Keratinocyte (primary cell): ENCODE results near the gene ZBTB17. TPM values are rescaled to one million over a fixed set of nuclear protein-coding genes. Genes with fewer than 3 reads are reported as not detected.

Experiments used
- DNase-seq: peaks from one replicate; pipeline ENCODE4 v3.0.0-alpha.2; 2011; ENCODE audit warnings: low read depth, missing footprints, low spot score
- FAIRE-seq: peaks from 2 replicates; lab custom pipeline; 2011; peaks lifted over from hg19 to GRCh38; lab: Jason Lieb, UNC
- H2AFZ ChIP-seq: 2 replicates; pipeline ENCODE4 v1.6.0; 2012; ENCODE audit warnings: low read length, control low read depth, inconsistent platforms; ENCODE audit not compliant: control insufficient read depth
- H3K27ac ChIP-seq: 2 replicates; pipeline ENCODE4 v1.5.1; 2011; ENCODE audit warnings: low read length; ENCODE audit not compliant: control insufficient read depth, insufficient read depth
- H3K27me3 ChIP-seq: 3 replicates; pipeline ENCODE4 v1.6.0; 2011; ENCODE audit warnings: low read length; ENCODE audit not compliant: control insufficient read depth, insufficient read depth; ENCODE audit errors: extremely low read depth
- H3K36me3 ChIP-seq, 2 experiments: 2 replicates in 1 of 2; 3 replicates in 1 of 2; pipeline ENCODE4 v1.5.1; 2011; ENCODE audit warnings: low read length in 2 of 2, mild to moderate bottlenecking in 1 of 2; ENCODE audit not compliant: control insufficient read depth in 2 of 2, insufficient read depth in 2 of 2; ENCODE audit errors: extremely low read depth in 1 of 2
- H3K4me1 ChIP-seq: 3 replicates; pipeline ENCODE4 v1.5.1; 2011; ENCODE audit warnings: low read length; ENCODE audit not compliant: control insufficient read depth, insufficient read depth; ENCODE audit errors: extremely low read depth
- H3K4me2 ChIP-seq: 3 replicates; pipeline ENCODE4 v1.6.0; 2011; ENCODE audit warnings: low read depth, low read length; ENCODE audit not compliant: control insufficient read depth, insufficient read depth; ENCODE audit errors: extremely low read depth
- H3K4me3 ChIP-seq, 3 experiments: fragments of 200-600 bp in 1 of 3; sonication (generic) in 1 of 3; 2 replicates in 2 of 3; 3 replicates in 1 of 3; pipeline ENCODE4 v1.5.1; 2011 to 2016; ENCODE audit warnings: low read length in 3 of 3, mild to moderate bottlenecking in 3 of 3, control low read depth in 2 of 3, inconsistent platforms in 1 of 3, low read depth in 1 of 3, mixed read lengths in 1 of 3, mixed run types in 1 of 3, moderate library complexity in 1 of 3; ENCODE audit not compliant: control insufficient read depth in 2 of 3, insufficient read depth in 2 of 3; ENCODE audit errors: extremely low read depth in 1 of 3
- H3K79me2 ChIP-seq: 2 replicates; pipeline ENCODE4 v1.6.0; 2012; ENCODE audit warnings: low read length; ENCODE audit not compliant: control insufficient read depth, insufficient read depth
- H3K9ac ChIP-seq: 3 replicates; pipeline ENCODE4 v1.6.0; 2011; ENCODE audit warnings: low read length; ENCODE audit not compliant: control insufficient read depth, insufficient read depth; ENCODE audit errors: extremely low read depth
- H3K9me1 ChIP-seq: 3 replicates; pipeline ENCODE4 v1.6.0; 2011; ENCODE audit warnings: low read length; ENCODE audit not compliant: control insufficient read depth, insufficient read depth; ENCODE audit errors: extremely low read depth
- H3K9me3 ChIP-seq: 2 replicates; pipeline ENCODE4 v1.5.1; 2012; ENCODE audit warnings: low read depth, low read length; ENCODE audit not compliant: control insufficient read depth
- H4K20me1 ChIP-seq: 3 replicates; pipeline ENCODE4 v1.6.0; 2011; ENCODE audit warnings: low read length; ENCODE audit not compliant: control insufficient read depth, insufficient read depth; ENCODE audit errors: extremely low read depth
- CTCF ChIP-seq, 3 experiments: IDR thresholded peaks in 1 of 3; conservative IDR thresholded peaks in 1 of 3; optimal IDR thresholded peaks in 1 of 3; 2 replicates in 2 of 3; 3 replicates in 1 of 3; pipeline versions ENCODE3 to v1.5.1; 2011; ENCODE audit warnings: low read length in 3 of 3, mild to moderate bottlenecking in 3 of 3, moderate library complexity in 2 of 3, control low read depth in 1 of 3, inconsistent platforms in 1 of 3; ENCODE audit not compliant: insufficient read depth in 2 of 3; ENCODE audit errors: extremely low read depth in 1 of 3
- EZH2 ChIP-seq: IDR thresholded peaks from one replicate; pipeline ENCODE4 v1.6.1; 2012; ENCODE audit warnings: inconsistent platforms, mild to moderate bottlenecking, low read length, moderate library complexity
- dilution Hi-C: fragments of 300-500 bp; cut with MboI; formaldehyde crosslinking; loops from one replicate; pipeline ENCODE4 v1.7.0; 2020; ENCODE audit warnings: low sequenced_read_pairs; ENCODE audit not compliant: extremely low pct_ligation_motif_present
- polyA plus RNA-seq, 5 experiments: library from polyadenylated mRNA; depleted of rRNA in 3 of 5; stranded (reverse) in 3 of 5; stranded (forward) in 1 of 5; unstranded in 1 of 5; fragments of >200 nt; gene quantifications; 1 replicate in 1 of 5; 2 replicates in 3 of 5; 3 replicates in 1 of 5; pipeline versions ENCODE4 v1.2.1 to v1.2.3, GENCODE V29; 2011 to 2012; ENCODE audit warnings: missing spikeins in 2 of 5, low read depth in 1 of 5, low replicate concordance in 1 of 5

The ZBTB17 gene
- polyA plus RNA-seq, 1 donor (not counting 4 experiments of a cell fraction or from before 2014, with no cell fraction given): 18.4 TPM

GRCh38 chr1:15958793-15959192 lies 17.1 kb downstream of the ZBTB17 start:
- H3K4me2 ChIP-seq: no peak overlapping the region
- no peaks in the 10 kb centered on the region for H4K20me1 ChIP-seq
- no peaks in the 10 kb centered on the region for H3K9me3 ChIP-seq
- peaks cover 61% of the 10 kb centered on the region for H3K79me2 ChIP-seq
- no peaks in the 10 kb centered on the region for H3K9me1 ChIP-seq
- FAIRE-seq (no peak), DNase-seq (no peak)
- no peak overlapping the region for H3K9ac ChIP-seq
- dilution Hi-C loops: no loop called here
- no peak overlapping the region for H2AFZ ChIP-seq
- no peak for TF ChIP-seq EZH2
- TF ChIP-seq CTCF (optimal IDR thresholded peaks at IDR 0.05 in 1 of 3, IDR thresholded peaks at IDR 0.05 in 1 of 3, conservative IDR thresholded peaks at IDR 0.05 in 1 of 3; ENCODE audit: extremely low read depth in 1 of 3, insufficient read depth in 2 of 3, low read length in 3 of 3): peak in 2 of 3 experiments; percentile 9 to 38
- peaks cover 4% of the 10 kb centered on the region in 2 experiments for H3K36me3 ChIP-seq
- peaks cover 19% of the 10 kb centered on the region for H3K4me1 ChIP-seq
- no peak overlapping the region for H3K27ac ChIP-seq
- H3K4me3 ChIP-seq: no peak overlapping the region
- no peaks in the 10 kb centered on the region for H3K27me3 ChIP-seq

- H3K27me3 ChIP-seq: no peaks in the 10 kb centered on the region
- no peaks in the 10 kb centered on the region for H3K9me1 ChIP-seq
- H3K9ac ChIP-seq: no peak overlapping the region
- dilution Hi-C loops: no loop called here
- no peak overlapping the region for H3K4me3 ChIP-seq
- H2AFZ ChIP-seq: no peak overlapping the region
- H3K9me3 ChIP-seq: no peaks in the 10 kb centered on the region
- no peak overlapping the region for H3K27ac ChIP-seq
- peaks cover 61% of the 10 kb centered on the region for H3K79me2 ChIP-seq
- no peak overlapping the region for H3K4me2 ChIP-seq
- TF ChIP-seq CTCF (optimal IDR thresholded peaks at IDR 0.05 in 1 of 3, IDR thresholded peaks at IDR 0.05 in 1 of 3, conservative IDR thresholded peaks at IDR 0.05 in 1 of 3; ENCODE audit: extremely low read depth in 1 of 3, insufficient read depth in 2 of 3, low read length in 3 of 3) (no peak), EZH2 (no peak)
- peaks cover 26% of the 10 kb centered on the region for H3K4me1 ChIP-seq
- DNase-seq (no peak), FAIRE-seq (no peak)
- H4K20me1 ChIP-seq: no peaks in the 10 kb centered on the region
- H3K36me3 ChIP-seq: peaks cover 4 to 9% of the 10 kb centered on the region in 2 experiments
These were observed 17.8 kb downstream of the ZBTB17 start for GRCh38 chr1:15958111-15958510.
